ENCODE measurements around the gene BCL2L13.

DNA sequence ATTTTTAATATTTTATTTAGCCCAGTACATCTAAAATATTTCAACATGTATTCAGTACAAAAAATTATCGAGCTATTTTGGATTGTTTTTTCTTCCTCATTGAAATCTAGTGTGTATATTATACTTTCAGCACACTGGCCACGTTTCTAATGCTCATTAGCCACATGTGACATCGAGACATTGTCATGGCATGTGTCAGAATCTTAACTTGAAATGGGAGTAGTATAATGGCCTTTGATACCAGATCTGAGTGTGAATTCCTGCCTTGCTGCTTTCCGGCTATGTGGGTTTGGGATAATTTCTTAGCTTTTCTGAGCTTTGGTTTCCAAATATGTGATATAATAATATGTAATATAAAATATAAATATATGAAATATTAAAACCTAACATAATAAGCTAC is 54.3 kb downstream of the BCL2L13 start:
- no peak for TF ChIP-seq ELF4 (IDR thresholded peaks at IDR 0.05)
- no peak for TF ChIP-seq SUZ12 (IDR thresholded peaks at IDR 0.05)

Data from HEK293T (cell line).